Esophagus squamous epithelium (tissue), 5 donors: ENCODE data around the gene CKM. TPM values are rescaled to one million over a fixed set of nuclear protein-coding genes. Genes with fewer than 3 reads are reported as not detected.
"Not testable (repeated sequence)": the region's sequence is repeated elsewhere in the genome, so short reads cannot be mapped to it uniquely, and the experiment has no call there.

Source experiments
- DNase-seq: peaks from one replicate; lab custom pipeline; 2025; lab: John Stamatoyannopoulos, UW
- H3K27ac ChIP-seq, 4 donors: fragments of 200-600 bp; sonication (generic); one replicate each; pipeline ENCODE4 v1.5.1; 2016 to 2019; ENCODE audit warnings: mild to moderate bottlenecking in 1 of 4
- H3K27me3 ChIP-seq, 4 donors: fragments of 200-600 bp; sonication (generic); 1 replicate in 3 of 4; 2 replicates in 1 of 4; pipeline versions ENCODE4 v1.5.1 to v1.6.0; 2017 to 2021; ENCODE audit warnings: antibody characterized with exemption in 1 of 4
- H3K36me3 ChIP-seq, 3 donors: fragments of 200-600 bp; sonication (generic); one replicate each; pipeline ENCODE4 v1.5.1; 2016 to 2019
- H3K4me1 ChIP-seq, 3 donors: fragments of 200-600 bp; sonication (generic); one replicate each; pipeline ENCODE4 v1.5.1; 2017 to 2019
- H3K4me3 ChIP-seq, 4 donors: fragments of 200-600 bp; sonication (generic); 1 replicate in 3 of 4; 2 replicates in 1 of 4; pipeline ENCODE4 v1.5.1; 2016 to 2019; ENCODE audit warnings: mild to moderate bottlenecking in 2 of 4, moderate library complexity in 1 of 4
- H3K9me3 ChIP-seq, 3 donors: fragments of 200-600 bp; sonication (generic); one replicate each; pipeline ENCODE4 v1.5.1; 2016 to 2019
- POLR2A ChIP-seq, 4 donors: fragments of 450-650 bp; IDR thresholded peaks; one replicate each; pipeline ENCODE4 v1.6.1; 2017; ENCODE audit warnings: antibody characterized with exemption in 4 of 4, mild to moderate bottlenecking in 4 of 4, moderate library complexity in 3 of 4
- WGBS, 2 donors: methylation state at CpG; one replicate each; pipeline ENCODE4 v1.1.5; 2018; 5-methylcytosine and 5-hydroxymethylcytosine counted together
- intact Hi-C: fragments of 100-400 bp; cut with DNase I; formaldehyde crosslinking; loops from one replicate; pipeline ENCODE4 v1.15.0; 2022
- total RNA-seq, 4 donors: library from RNA; depleted of rRNA; stranded (reverse); fragments of >200 nt; gene quantifications; one replicate each; pipeline ENCODE4 v1.1.0, GENCODE V29; 2016
- TF ChIP-seq, protein P1 (sequence below), 6 experiments: fragments of 450-650 bp in 4 of 6; fragments of 200-600 bp in 2 of 6; sonication (generic) in 2 of 6; IDR thresholded peaks; one replicate each; pipeline ENCODE4 v1.5.1; 2016 to 2019; ENCODE audit warnings: antibody characterized with exemption in 6 of 6, mild to moderate bottlenecking in 4 of 6, moderate library complexity in 4 of 6
- donor health status: DM: yes; HTN: yes; CAD: no.

CKM gene
- total RNA-seq, 4 donors from 2014 or later: not detected

- Histone ChIP-seq H3K27me3 (no peaks in the 10 kb centered on the region), H3K4me3 (no peak overlapping the region), H3K4me1 (no peaks in the 10 kb centered on the region), H3K9me3 (no peaks in the 10 kb centered on the region), H3K36me3 (peaks cover 0 to 100% (median 11%) of the 10 kb centered on the region in 3 donors), H3K27ac (no peak overlapping the region)
- intact Hi-C loops: no loop called here
- no peak for DNase-seq
- WGBS, 2 donors: 89 to 90% methylated on average over 12 to 16 of the region's 21 CpGs
- TF ChIP-seq, protein P1, sequence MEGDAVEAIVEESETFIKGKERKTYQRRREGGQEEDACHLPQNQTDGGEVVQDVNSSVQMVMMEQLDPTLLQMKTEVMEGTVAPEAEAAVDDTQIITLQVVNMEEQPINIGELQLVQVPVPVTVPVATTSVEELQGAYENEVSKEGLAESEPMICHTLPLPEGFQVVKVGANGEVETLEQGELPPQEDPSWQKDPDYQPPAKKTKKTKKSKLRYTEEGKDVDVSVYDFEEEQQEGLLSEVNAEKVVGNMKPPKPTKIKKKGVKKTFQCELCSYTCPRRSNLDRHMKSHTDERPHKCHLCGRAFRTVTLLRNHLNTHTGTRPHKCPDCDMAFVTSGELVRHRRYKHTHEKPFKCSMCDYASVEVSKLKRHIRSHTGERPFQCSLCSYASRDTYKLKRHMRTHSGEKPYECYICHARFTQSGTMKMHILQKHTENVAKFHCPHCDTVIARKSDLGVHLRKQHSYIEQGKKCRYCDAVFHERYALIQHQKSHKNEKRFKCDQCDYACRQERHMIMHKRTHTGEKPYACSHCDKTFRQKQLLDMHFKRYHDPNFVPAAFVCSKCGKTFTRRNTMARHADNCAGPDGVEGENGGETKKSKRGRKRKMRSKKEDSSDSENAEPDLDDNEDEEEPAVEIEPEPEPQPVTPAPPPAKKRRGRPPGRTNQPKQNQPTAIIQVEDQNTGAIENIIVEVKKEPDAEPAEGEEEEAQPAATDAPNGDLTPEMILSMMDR (IDR thresholded peaks at IDR 0.05): no peak
- TF ChIP-seq POLR2A (IDR thresholded peaks at IDR 0.05): no peak
Measured at GRCh38 chr19:45271098-45271734, 51.5 kb downstream of the CKM start.

- intact Hi-C loops, H3K4me3 ChIP-seq, H3K4me1 ChIP-seq, H3K27ac ChIP-seq, H3K9me3 ChIP-seq, H3K27me3 ChIP-seq, DNase-seq: not testable (repeated sequence)
- H3K36me3 ChIP-seq: peaks cover 0 to 93% (median 11%) of the 10 kb centered on the region in 3 donors
- 94 to 100% methylated on average over 7 to 13 of the region's 13 CpGs for WGBS, 2 donors
Measured at GRCh38 chr19:45269939-45270338, 52.7 kb downstream of the CKM start.

GRCh38 chr19:45267296-45267695 is 55.4 kb downstream of the CKM start:
- no peak overlapping the region for H3K27ac ChIP-seq
- WGBS, 2 donors: 86 to 92% methylated on average over 9 to 11 of the region's 12 CpGs
- no peak overlapping the region for H3K4me3 ChIP-seq
- DNase-seq: no peak
- TF ChIP-seq, protein P1 (IDR thresholded peaks at IDR 0.05): no peak
- TF ChIP-seq POLR2A (IDR thresholded peaks at IDR 0.05): no peak
- H3K9me3 ChIP-seq: no peaks in the 10 kb centered on the region
- peaks cover 0 to 7% (median 0%) of the 10 kb centered on the region in 3 donors for H3K4me1 ChIP-seq
- peaks cover 0 to 79% (median 11%) of the 10 kb centered on the region in 3 donors for H3K36me3 ChIP-seq
- H3K27me3 ChIP-seq: no peaks in the 10 kb centered on the region
- intact Hi-C loops: no loop called here

GRCh38 chr19:45265375-45265774 is 57.3 kb downstream of the CKM start:
- no peak for TF ChIP-seq POLR2A (IDR thresholded peaks at IDR 0.05)
- TF ChIP-seq, protein P1 (IDR thresholded peaks at IDR 0.05): no peak
- Histone ChIP-seq H3K27ac (no peak overlapping the region), H3K36me3 (peaks cover 0 to 69% (median 0%) of the 10 kb centered on the region in 3 donors), H3K27me3 (no peaks in the 10 kb centered on the region), H3K4me1 (peaks cover 0 to 7% (median 0%) of the 10 kb centered on the region in 3 donors), H3K4me3 (no peak overlapping the region), H3K9me3 (no peaks in the 10 kb centered on the region)
- DNase-seq: no peak
- WGBS, 2 donors: 89 to 92% methylated on average over 5 of the region's 5 CpGs
- intact Hi-C loops: no loop called here

DNA sequence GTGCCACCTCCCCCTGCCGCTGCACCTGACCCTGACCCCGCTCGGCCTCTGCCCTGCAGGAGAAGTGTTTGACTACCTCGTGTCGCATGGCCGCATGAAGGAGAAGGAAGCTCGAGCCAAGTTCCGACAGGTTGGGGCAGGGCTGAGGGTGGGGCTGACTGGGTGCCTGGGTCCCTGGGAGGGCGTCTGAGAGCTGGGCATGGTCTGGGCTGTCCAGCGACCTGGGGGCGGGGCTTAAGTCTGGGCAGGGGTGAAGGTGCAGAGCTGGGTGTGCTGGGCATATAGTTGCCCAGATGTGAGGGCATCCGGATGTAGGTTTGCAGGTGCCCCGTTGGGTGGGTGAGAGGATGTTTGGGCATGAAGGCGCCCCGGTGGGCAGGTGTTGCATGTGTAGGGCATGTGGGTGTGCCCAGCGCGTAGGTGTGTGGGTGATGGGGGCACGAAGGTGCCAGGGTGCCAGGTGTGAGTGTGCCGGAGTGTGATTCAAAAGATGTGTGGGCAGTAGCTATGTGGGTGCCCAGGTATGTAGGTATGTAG is 57.8 kb downstream of the CKM start:
- WGBS, 2 donors: 72 to 77% methylated on average over 9 of the region's 19 CpGs
- intact Hi-C loops: no loop called here
- Histone ChIP-seq H3K27me3 (no peaks in the 10 kb centered on the region), H3K4me1 (peaks cover 0 to 7% (median 0%) of the 10 kb centered on the region in 3 donors), H3K36me3 (peaks cover 0 to 68% (median 0%) of the 10 kb centered on the region in 3 donors), H3K9me3 (no peaks in the 10 kb centered on the region), H3K27ac (no peak overlapping the region), H3K4me3 (no peak overlapping the region)
- TF ChIP-seq, protein P1 (IDR thresholded peaks at IDR 0.05): no peak
- no peak for TF ChIP-seq POLR2A (IDR thresholded peaks at IDR 0.05)
- no peak for DNase-seq
